ENCODE data around the gene ZCWPW1. TPM values are rescaled to one million over a fixed set of nuclear protein-coding genes. Genes with fewer than 3 reads are reported as not detected.

The ZCWPW1 gene
- total and polyA plus RNA-seq, 2 of the 8 experiments (the other 6 are each of a cell fraction or from before 2014, with no cell fraction given) = 0.51 to 1.4 TPM

DNA sequence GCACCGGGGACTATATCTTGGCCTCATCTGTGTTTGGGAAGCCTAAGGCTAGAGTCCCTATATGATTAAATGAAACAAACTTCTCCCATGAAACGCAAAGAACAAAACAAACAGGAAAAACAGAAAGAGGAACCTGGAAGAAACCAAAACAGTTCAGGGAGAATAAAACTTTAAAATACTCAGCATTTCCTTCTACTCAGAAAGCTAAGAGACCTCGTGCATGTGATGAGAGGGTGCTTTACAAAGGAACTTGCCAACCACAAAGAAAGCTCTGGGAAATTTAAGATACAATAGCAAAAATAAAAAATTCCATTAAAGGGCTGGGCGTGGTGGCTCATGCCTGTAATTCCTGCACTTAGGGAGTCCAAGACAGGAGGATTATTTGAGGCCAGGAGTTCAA lies 48.3 kb downstream of the ZCWPW1 start:
- no peak overlapping the region for H3K56ac ChIP-seq (replicated peaks; ENCODE audit: insufficient read length, low read depth, low read length)
- H3K9me3 ChIP-seq (ENCODE audit: insufficient read depth in 2 of 2, low read depth in 1 of 2, low read length in 1 of 2) = no peaks in the 10 kb centered on the region; a peak in 1 of 4 replicates
- POLR2A ChIA-PET (ENCODE audit: partially characterized antibody) = interaction anchor here (0.6 to 3.8 kb wide), 5 partner anchors 11 to 366 kb away, joined by 3 to 26 read pairs (median 6); partner anchors contain the start of genes MEPCE and ZCWPW1
- H3K79me2 ChIP-seq (ENCODE audit: control insufficient read depth in 1 of 2, insufficient read depth in 2 of 2, low read length in 2 of 2) = no peaks in the 10 kb centered on the region
- no peak overlapping the region for H3K9ac ChIP-seq (replicated peaks in 1 of 4; ENCODE audit: extremely low read depth in 1 of 4, low read depth in 3 of 4, low read length in 3 of 4)
- H3K36me3 ChIP-seq (ENCODE audit: control insufficient read depth in 2 of 4, insufficient read depth in 4 of 4, low read length in 3 of 4) = no peaks in the 10 kb centered on the region
- no peak overlapping the region for H2AK5ac ChIP-seq (ENCODE audit: low read depth, low read length)
- no peak overlapping the region for H2BK15ac ChIP-seq (ENCODE audit: low read length)
- 88% methylated on average over 4 of the region's 4 CpGs; no CpG with 5 or more reads in 1 of the 2 experiments for WGBS, 2 experiments (ENCODE audit: extremely low coverage in 1 of 2, insufficient coverage in 1 of 2, insufficient read length in 1 of 2, insufficient replicate concordance in 2 of 2, low coverage in 1 of 2, low lambda C conversion rate in 2 of 2, missing lambda C conversion rate in 1 of 2)
- no peak overlapping the region for H4K91ac ChIP-seq (replicated peaks; ENCODE audit: insufficient read length, low read length)
- CTCF ChIA-PET (ENCODE audit: partially characterized antibody) = interaction anchor here (0.8 to 2.1 kb wide), 4 partner anchors 11 to 74 kb away, joined by 3 to 5 read pairs (median 3); no protein-coding TSS in a partner anchor
- no peak overlapping the region for H2BK120ac ChIP-seq (replicated peaks; ENCODE audit: low read depth, low read length)
- H3K79me1 ChIP-seq (ENCODE audit: low read depth, low read length) = no peaks in the 10 kb centered on the region
- H3K4ac ChIP-seq (replicated peaks; ENCODE audit: insufficient read length, low read depth, low read length) = no peak overlapping the region
- no peak overlapping the region for H3K23ac ChIP-seq (ENCODE audit: insufficient read length)
- H4K8ac ChIP-seq (ENCODE audit: extremely low read depth, insufficient read depth, low read length) = no peak overlapping the region
- no peak overlapping the region for H3K14ac ChIP-seq (ENCODE audit: insufficient read length)
- no peak overlapping the region for H3K4me2 ChIP-seq (ENCODE audit: insufficient read depth in 1 of 2, low read depth in 2 of 2, low read length in 2 of 2)
- no peak overlapping the region for H2AFZ ChIP-seq (ENCODE audit: low read length)
- no peak overlapping the region for H2BK12ac ChIP-seq (ENCODE audit: low read depth, low read length)
- H3K4me1 ChIP-seq (replicated peaks in 1 of 4; ENCODE audit: control insufficient read depth in 3 of 4, insufficient read depth in 4 of 4, low read length in 3 of 4) = no peaks in the 10 kb centered on the region
- H3K18ac ChIP-seq (ENCODE audit: extremely low read depth, low read length) = no peak overlapping the region
- H2BK5ac ChIP-seq (ENCODE audit: low read depth, low read length) = no peak overlapping the region
- H3K27me3 ChIP-seq (replicated peaks in 1 of 4; ENCODE audit: control insufficient read depth in 3 of 4, extremely low read depth in 1 of 4, insufficient read depth in 3 of 4, low read length in 3 of 4) = no peaks in the 10 kb centered on the region; a peak in 2 of 7 replicates
- FAIRE-seq = no peak
- no peak overlapping the region for H4K5ac ChIP-seq (ENCODE audit: insufficient read length, low read depth, low read length)
- H3K23me2 ChIP-seq (ENCODE audit: low read depth, low read length) = 0 out of 2 replicates have a peak, but pooled peaks cover 2% of the 10 kb centered on the region
- H2BK20ac ChIP-seq (ENCODE audit: low read length) = no peak overlapping the region
- H3K27ac ChIP-seq (ENCODE audit: low read depth, low read length) = no peak overlapping the region
- no peak overlapping the region for H3K4me3 ChIP-seq (ENCODE audit: extremely low read depth in 1 of 4, insufficient read depth in 2 of 4, low read depth in 3 of 4, low read length in 4 of 4)
- DNase-seq (ENCODE audit: low read depth in 1 of 2, low spot score in 2 of 2) = no peak
- no peaks in the 10 kb centered on the region for H4K20me1 ChIP-seq (replicated peaks in 1 of 2; ENCODE audit: control insufficient read depth in 1 of 2, insufficient read depth in 2 of 2, low read length in 2 of 2)
- TF ChIP-seq NRF1 (IDR thresholded peaks at IDR 0.05; ENCODE audit: low read depth, low read length) (no peak), TBP (IDR thresholded peaks at IDR 0.05; ENCODE audit: low read depth, low read length) (no peak), CEBPB (IDR thresholded peaks at IDR 0.05; ENCODE audit: low read depth, low read length) (no peak), SIRT6 (IDR thresholded peaks at IDR 0.05; ENCODE audit: low read length) (no peak), KDM4A (IDR thresholded peaks at IDR 0.05; ENCODE audit: low read depth, low read length, severe bottlenecking) (no peak), TCF12 (IDR thresholded peaks at IDR 0.05; ENCODE audit: low read depth, low read length) (no peak), KDM5A (IDR thresholded peaks at IDR 0.05; ENCODE audit: low read length) (no peak), JUND (IDR thresholded peaks at IDR 0.05; ENCODE audit: low read length) (no peak), ASH2L (IDR thresholded peaks at IDR 0.05; ENCODE audit: low read length) (no peak), SP4 (IDR thresholded peaks at IDR 0.05; ENCODE audit: low read length) (no peak), HDAC2 (IDR thresholded peaks at IDR 0.05; ENCODE audit: borderline replicate concordance in 1 of 2, low read depth in 2 of 2, low read length in 2 of 2) (no peak), TAF7 (optimal IDR thresholded peaks at IDR 0.05; ENCODE audit: borderline replicate concordance, low read depth, low read length) (no peak), CBX5 (IDR thresholded peaks at IDR 0.05; ENCODE audit: low read depth, low read length) (no peak), EP300 (IDR thresholded peaks at IDR 0.05; ENCODE audit: borderline replicate concordance in 1 of 2, low read depth in 2 of 2, low read length in 2 of 2) (no peak), PHF8 (conservative IDR thresholded peaks at IDR 0.05; ENCODE audit: low read depth, low read length) (no peak)
